ENCODE measurements around the gene THAP3. TPM values are rescaled to one million over a fixed set of nuclear protein-coding genes. Genes with fewer than 3 reads are reported as not detected.

The THAP3 gene
- total RNA-seq, 1 donor from 2014 or later = 33.0 TPM

DNA sequence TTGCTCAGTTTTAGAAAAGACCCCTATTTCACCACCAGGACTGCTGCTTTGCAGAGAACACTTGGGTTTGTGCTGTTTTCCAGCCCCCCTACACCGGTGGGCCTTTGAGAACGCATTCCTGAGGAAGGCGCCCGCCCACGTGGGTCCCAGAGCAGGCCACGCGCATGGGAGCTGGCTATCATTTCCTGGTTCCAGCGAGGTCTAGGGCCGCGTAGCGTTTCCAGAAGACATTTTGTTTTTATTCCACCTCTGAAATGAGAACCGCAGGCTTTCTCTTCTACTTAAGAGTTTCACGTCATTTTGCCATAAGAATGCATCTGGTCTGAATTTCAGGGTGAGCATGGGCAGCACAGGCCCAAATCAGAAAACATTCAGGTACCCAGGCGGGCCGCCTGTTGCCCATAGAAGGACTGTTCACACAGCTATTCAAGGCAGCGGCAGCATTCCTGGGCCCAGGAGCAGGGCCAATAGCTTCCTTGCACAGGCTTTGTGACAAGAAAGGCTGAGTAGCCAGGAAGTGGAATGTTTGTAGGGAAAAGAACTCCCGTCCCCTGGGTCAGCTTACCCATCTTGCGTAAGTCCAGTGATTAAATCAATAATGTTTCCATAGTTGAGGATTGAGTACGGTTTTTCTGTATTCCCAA lies 20.6 kb upstream of the THAP3 start:
- DNase-seq (ENCODE audit: low read depth) = peak; percentile 85

DNA sequence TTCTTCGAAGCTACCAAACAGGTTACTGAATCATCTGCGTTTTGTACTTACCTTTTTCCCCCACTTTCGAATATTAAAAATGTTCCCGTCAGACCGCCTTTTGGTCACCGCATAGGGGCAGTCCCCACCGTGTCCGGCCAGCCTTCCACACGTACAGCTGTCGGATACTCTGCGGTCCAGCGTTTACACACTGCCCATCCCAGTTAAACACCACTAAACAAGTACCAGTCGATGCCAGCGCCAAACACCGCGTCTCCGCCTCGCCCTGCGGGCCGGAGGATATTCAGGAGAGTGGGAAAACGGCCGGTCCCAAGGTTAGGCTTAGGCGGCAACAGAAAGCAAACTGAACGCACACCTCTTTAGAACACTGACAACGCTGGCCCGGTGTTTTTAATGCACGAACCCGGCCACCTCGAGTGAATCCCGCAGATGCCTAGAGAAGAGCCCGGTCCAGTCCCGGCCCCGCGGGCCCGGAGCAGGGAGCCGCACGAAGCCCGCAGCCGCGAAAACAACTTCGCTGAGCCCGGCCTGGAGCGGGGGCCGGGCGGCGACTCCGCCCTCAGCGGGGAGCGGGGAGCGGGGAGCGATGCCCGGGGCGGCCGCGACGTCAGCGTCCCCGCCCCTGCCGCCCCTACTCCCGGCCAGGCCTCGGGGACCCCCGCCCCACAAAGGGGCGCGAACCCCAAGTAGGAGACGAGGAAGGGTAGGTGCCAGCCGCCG lies 11.9 kb upstream of the THAP3 start:
- DNase-seq (ENCODE audit: low read depth) = peak; percentile 83

DNA sequence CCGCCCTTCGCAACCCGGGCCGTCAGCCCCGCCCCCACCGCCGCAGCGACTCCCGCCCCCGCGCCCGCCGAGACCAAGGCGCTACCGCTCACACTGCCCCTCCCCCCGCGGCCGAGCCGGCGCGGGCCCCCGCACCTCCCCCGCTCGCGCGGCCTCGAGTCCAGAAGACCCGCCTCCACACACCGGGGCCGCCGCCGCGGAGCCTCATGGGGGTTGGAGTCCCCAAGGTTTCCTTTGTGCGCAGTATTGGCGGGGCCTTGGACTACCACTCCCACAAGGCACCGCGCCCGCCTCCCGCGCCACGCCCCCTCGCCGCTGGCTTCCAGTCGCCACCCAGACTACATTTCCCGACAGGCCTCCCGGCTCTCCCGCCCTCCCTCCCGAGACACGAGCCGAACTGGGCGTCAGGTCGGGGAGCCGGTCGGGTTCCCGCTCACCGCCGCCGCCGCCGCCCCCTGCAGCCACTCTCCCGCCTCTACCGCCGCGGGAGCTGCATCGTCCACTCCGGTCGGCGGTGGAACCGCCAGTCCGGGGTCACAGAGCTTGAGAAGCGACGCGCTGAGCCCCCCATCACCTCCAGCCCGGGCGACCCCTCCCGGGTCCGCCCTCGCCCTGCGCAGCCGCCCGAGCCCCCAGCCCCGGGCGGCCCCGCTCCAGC lies 11.2 kb upstream of the THAP3 start, which contains the start of gene PHF13:
Gene PHF13 (plus strand): TSS at position 371 of the 658 bp plus-strand sequence. CDS start 336 bp downstream, outside the sequence.
- DNase-seq (ENCODE audit: low read depth) = peak; percentile 99

DNA sequence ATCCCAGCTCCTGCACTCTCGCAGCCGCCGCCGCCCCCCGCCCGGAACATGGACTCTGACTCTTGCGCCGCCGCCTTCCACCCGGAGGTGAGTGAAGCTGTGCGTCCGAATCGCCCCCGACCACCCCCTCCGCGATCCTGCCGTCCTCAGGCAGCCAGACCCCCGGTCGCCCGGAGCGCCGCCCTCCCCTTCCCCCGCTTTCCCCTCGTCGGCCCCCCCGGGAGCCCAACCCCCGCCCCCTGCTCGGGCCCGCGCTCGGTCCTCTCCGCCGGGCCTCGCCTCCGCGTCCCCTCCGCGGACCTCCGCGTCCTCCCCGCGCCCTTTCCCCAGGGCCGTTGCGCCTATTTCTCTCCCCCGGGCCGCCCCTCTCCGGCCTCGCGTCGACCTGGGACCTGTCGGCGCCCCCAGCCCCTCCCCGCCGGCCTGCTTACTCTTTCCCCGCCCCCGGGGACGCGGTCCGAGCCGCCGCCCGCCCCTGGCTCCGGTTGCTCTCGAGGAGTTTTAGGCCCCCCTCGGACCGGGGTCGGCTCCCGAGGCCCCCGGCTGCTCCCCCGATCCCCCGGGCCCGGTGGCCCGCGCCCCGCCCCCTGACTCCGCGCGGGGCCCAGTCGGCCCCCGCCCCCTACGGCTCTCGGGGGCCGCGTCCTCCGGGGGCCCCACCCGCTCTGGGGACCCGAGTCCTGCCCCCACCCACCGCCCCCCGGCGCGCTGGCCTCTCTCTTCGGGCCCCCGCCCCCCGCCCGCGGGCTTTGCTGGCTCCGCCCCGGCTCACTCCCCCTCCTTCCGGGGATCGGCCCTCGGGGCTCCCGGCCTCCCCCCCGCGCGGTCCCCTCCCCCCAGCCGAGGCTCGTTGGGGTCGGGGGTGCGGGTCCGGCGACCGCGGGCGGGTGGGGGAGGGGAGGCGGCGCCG lies 10.4 kb upstream of the THAP3 start:
- peak; percentile 45 for DNase-seq (ENCODE audit: low read depth)

DNA sequence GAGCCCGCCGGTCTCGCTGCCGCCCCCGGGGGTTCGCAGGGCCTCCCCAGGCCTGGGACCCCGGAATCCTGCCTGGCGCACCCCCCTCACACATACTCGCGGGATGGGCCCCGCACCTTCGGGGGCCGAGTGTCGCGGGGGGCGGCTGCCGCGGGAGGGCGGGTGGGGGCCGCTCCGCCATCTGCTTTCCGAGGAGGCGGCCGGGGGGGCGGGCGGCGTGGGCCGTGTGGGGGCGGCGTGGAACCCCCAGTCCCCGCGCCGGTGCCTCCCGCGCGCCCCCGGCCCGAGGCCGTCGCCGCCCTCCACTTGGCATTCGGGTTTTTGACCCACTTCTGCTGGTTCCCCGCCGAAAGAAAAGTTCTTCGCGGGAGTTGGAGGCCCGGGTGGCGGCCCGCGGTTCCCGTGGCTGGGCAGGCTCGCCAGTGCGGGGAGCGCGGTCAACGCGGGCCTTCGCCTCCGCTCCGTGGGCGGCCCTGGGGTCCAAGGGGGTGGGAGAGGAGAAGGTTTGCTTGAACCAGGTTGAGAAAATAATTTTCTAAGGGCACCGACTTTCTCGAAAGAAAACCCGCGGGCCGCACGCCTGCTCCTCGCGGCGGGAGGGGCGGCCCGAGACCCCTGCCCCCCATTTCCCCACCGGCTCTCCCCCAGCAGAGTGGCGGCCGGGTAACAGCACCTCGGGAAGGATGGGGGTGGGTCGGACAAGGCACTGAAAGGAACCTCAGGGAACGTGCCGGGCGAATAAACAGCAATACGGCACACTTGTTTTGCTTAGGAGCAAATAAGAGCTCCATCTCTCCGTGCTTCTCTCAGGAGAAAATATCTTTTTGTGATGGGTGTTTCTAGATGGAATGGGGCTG lies 9.5 kb upstream of the THAP3 start:
- DNase-seq (ENCODE audit: low read depth) = no peak

DNA sequence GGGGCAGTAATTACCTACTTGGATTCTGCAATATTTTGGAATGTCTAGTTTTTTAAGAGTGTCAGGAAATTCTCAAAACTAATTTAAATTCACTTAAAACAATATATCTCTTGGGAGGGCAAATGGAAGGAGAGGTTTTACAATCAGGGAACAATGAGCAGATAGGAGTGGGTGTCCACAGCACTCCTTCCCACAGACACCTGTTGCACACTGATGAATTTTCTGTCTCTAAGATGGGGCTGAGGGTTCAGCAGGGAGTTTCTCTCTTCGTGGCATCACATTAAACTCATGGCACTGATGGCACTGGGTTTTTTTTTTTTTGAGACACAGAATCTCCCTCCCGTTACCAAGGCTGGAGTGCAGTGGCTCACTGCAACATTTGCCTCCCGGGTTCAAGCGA lies 5.6 kb upstream of the THAP3 start:
- DNase-seq (ENCODE audit: low read depth) = no peak

DNA sequence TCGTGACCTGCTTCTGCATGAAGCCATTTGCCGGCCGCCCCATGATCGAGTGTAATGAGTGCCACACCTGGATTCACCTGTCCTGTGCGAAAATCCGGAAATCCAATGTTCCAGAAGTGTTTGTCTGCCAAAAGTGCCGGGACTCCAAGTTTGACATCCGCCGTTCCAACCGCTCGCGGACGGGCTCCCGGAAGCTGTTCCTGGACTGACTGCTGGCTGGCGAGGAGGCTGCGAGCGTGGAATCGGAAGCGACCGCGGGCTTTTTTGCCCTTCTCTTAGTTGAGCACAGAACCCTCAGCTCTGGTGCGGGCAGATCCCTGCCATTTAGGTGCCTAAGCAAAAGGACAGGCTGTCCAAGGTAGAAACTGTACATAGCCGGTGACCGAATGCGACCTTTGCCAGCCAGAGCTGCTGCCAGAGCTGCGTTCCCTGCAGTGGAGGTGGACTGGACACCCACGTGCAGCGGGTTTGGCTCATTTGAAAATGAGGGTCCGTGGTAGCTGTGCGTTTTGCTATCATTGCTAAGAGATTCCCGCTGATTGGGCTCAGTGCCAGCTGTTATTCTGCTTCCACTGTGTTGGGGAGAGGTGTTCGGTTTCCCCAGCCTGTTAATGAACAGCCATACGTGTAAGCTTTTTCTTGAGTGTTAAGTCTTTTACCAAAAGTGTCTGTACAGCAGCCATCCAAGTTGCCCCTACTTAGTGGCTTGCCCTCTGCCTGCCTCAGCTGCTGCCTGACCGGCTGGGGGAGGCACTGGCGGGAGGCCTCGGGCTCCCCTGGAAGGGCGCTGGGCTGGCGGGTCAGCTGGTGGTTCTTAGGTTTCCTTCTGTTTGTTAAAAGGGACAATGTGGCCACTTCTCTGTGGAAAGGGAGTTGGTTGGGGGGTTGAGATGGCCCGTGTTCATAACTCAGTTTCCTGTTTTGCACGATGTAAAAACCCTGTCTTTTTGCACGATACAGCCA lies 3.0 kb upstream of the THAP3 start:
- no peak for DNase-seq (ENCODE audit: low read depth)

DNA sequence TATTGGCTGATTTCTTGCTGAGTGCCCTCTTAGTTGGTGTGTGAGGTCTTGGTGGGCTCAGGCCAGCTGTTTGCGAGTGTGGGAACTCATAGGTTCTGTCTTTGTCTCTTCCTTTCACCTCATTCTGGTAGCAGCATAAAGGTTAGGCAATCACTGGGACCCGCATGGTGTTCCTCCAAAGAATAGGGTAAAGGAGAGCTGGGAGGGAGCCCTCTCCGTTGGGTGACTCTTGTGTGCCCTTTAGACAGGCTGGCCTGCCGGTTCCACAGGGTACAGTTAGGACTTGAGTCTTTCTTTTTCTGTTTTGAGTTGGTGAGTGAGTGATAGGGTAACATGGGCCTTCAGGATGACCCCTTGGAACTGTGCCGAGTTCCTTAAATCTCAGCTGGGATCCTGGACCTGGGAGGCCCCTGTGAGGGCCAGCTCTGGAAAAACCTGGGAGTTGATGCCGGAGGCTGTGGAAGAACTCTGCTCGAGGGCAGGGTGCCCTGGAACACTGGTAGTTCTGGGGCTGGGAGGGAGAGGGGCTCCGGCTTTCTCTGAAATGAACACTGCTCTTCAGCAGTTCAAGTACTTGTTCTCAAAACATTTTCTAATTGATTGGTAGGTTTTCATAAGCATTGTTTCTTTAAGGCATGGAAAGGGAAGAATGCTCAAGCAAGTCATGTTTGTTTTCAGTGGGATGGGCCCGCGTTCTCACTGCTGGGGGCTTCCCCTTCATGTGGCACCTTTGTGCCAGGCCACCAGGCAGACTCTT lies 2.1 kb upstream of the THAP3 start:
- DNase-seq (ENCODE audit: low read depth) = no peak

DNA sequence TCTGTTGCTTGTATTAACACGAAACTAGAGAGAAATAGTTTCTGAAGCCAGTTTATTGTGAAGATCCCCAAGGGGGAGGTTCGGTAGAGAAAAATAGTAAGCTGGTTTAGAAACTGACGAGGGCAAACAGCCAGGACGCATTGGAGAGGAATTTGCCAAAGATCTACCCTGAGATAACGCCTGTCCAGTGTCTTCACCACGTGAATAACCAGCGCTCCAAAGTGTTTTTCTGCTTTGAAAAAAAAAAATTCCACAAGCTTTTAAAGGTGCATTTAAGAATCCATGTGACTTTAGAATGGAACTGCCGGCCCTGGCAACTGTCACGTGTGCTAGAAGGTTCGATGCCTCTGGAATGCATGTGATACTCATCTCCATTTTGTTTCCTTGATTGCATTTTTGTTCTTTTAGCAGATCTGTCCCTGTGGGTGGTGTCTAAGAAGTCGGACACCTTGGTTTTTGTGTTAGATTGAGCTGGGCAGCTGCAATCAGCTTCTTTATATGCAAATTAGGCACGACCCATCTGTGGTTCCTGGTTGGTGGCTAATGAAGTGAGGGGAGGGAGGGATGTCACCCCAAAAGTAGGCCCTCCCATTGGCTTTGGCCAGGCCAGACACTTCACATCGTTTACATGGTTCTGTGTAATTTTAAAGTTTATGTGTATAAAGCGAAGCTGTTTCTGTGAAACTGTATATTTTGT lies 1.3 kb upstream of the THAP3 start:
- DNase-seq (ENCODE audit: low read depth) = no peak

DNA sequence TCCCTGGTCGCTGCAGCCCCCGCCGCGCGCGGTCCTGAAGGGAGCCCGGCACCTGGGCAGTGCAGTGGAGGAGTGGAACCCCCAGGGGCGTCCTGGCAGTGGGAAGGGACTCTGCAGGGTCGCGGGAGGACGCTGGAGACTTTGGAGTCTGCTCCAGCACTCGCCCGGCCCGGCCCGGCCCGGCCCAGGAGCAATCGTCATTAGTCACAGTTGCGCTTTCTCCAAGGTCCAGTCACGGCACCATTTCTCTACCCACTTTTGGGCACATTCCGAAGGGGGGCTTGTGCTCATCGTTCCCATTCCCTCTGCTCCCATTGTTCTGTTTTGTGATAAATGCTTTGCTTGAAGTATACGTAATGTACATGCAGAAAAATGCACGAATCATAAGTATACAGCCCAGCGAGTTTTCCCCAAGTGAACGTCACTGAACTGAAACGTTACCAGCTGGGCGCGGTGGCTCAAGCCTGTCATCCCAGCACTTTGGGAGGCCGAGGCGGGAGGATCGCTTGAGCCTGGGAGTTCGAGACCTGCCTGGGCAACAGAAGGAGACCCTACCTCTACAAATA lies 999 bp downstream of the THAP3 start:
- peak; percentile 33 for DNase-seq (ENCODE audit: low read depth)

DNA sequence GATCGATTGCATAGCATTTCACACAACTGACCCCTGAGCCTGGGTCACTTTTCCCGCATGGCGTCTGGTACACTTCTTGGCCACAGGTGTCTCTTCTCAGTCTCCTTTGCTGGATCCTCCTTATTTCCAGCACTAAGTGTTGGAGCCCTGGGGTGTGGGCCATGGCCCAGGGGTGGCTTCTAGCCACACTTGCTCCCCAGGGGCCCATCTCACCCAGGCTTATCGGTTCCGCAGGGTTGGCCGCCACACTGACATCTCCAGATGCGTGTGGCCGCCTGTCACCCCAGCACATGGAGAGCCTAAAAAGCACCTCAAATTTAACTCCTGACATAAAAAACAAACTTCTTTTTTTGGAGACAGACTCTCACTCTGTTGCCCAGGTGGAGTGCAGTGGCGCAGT lies 2.4 kb downstream of the THAP3 start:
- no peak for DNase-seq (ENCODE audit: low read depth)

DNA sequence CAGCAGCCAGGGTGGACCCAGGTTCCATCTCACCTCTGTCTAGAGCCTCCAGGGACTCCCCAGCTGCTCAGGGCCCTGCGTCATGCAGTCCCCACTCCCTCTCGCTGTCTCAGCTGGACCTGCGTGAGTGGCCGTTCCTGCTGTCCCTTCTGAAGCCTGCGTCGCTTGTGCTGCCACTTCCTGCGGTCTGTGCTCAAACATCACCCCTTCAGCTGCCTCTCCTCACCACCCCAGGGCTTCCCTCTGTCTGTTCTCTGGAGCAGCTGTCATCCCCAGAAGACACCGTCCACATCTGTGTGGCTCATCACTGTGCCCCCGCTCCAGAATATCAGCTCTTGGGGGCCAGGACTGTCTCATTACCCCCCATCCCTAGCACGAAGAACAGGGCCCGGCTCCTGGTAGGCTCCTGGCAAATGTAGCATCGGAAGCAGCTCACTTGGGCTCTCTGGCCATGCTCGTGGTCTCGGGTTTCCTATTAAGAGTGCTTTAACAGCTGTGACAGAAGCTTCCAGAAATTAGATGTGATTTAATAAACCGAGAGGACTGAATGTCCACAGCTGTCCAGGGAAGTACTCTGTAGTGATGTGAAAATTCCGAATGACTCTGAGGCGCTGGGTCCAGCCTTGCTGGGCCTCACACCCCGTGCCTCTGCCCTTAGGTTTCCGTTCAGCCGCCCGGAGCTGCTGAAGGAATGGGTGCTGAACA lies 3.3 kb downstream of the THAP3 start:
- DNase-seq (ENCODE audit: low read depth) = peak; percentile 83

DNA sequence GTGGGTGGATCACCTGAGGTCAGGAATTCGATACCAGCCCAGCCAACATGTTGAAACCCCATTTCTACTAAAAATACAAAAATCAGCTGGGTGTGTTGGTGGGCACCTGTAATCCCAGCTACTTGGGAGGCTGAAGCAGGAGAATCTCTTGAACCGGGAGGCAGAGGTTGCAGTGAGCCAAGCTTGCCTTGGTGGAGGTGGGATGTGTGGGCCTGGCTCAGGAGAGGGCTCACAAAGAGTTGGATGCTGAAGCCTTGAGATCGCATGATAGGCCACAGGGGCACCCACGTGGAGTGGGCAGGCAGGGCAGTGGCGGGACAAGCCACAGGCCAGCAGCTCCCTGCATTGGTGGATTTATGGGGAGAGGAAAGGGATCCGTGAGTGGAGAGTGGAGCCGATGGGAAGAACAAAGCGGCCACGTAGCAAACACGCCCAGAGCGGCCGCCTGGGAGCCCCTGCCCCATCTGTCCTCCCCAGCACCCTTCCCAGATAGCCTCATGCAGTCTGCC lies 4.4 kb downstream of the THAP3 start:
- DNase-seq (ENCODE audit: low read depth) = no peak

DNA sequence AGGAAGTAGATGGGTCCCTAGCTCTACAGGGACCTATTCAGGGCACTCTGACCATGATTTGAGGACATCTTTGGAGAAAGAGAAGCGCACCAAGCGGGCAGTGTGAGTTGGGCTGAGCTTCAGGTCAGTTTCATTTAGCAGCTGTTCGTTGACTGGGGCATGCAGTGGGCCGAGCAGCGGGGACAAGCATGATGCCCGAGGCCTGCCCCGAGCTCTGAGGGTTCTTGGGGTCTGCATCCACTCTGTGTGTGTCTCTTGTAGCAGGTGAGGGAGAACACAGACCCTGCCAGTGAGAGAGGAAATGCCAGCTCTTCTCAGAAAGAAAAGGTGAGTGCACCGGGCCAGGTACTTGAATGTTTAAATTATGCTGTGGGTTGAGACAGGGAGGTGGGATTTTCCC lies 5.4 kb downstream of the THAP3 start:
- DNase-seq (ENCODE audit: low read depth) = no peak

DNA sequence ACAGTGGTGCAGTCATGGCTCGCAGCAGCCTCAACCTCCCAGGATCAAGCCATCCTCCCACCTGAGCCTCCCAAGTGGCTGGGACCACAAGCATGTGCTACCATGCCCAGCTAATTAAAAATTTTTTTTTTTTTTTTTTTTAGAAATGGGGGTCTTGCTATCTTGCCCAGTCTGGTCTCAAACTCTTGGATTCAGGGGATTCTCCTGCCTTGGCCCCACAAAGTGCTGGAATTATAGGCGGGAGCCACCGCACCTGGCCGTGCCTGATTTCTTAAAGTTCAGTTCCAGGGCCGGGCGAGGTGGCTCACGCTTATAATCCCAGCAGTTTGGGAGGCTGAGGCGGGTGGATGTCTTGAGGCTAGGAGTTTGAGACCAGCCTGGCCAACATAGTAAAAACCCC lies 6.4 kb downstream of the THAP3 start:
- DNase-seq (ENCODE audit: low read depth) = no peak

All from myocyte (in vitro differentiated cells).